Fibroblast of pulmonary artery (primary cell): ENCODE results near the gene CORO2B.

Source experiments
- DNase-seq: peaks from one replicate; pipeline ENCODE4 v3.0.0-alpha.2; 2010; ENCODE audit warnings: low read depth
- H3K4me3 ChIP-seq: replicated peaks from 2 replicates; pipeline ENCODE4 v1.5.1; 2011; ENCODE audit warnings: low read depth, mild to moderate bottlenecking, control low read depth, low read length, moderate library complexity
- CTCF ChIP-seq: IDR thresholded peaks from 2 replicates; pipeline ENCODE4 v1.5.1; 2011; ENCODE audit warnings: mild to moderate bottlenecking, control low read depth, low read length, inconsistent platforms; ENCODE audit errors: missing control alignments

Gene CORO2B

GRCh38 chr15:68687136-68687735, 108.4 kb downstream of the CORO2B start:
- DNase-seq: no peak
- TF ChIP-seq CTCF: no peak
- no peak overlapping the region for H3K4me3 ChIP-seq

GRCh38 chr15:68691705-68692104, 112.9 kb downstream of the CORO2B start:
- no peak for DNase-seq

GRCh38 chr15:68693071-68693470, 114.3 kb downstream of the CORO2B start:
- TF ChIP-seq CTCF: no peak
- no peak overlapping the region for H3K4me3 ChIP-seq
- no peak for DNase-seq

More at GRCh38 chr15:68691705-68692104, 112.9 kb downstream of the CORO2B start:
- no peak overlapping the region for H3K4me3 ChIP-seq
- no peak for TF ChIP-seq CTCF

GRCh38 chr15:68694111-68694510, 115.3 kb downstream of the CORO2B start:
- H3K4me3 ChIP-seq: no peak overlapping the region
- no peak for TF ChIP-seq CTCF
- DNase-seq: no peak

- no peak for TF ChIP-seq CTCF
Observed at GRCh38 chr15:68695061-68695595, 116.3 kb downstream of the CORO2B start.

GRCh38 chr15:68696414-68697363, 117.9 kb downstream of the CORO2B start:
- H3K4me3 ChIP-seq: no peak overlapping the region
- DNase-seq: no peak

More at GRCh38 chr15:68695061-68695595, 116.3 kb downstream of the CORO2B start:
- no peak for DNase-seq
- H3K4me3 ChIP-seq: no peak overlapping the region

More at GRCh38 chr15:68696414-68697363, 117.9 kb downstream of the CORO2B start:
- no peak for TF ChIP-seq CTCF
